ENCODE results near the gene TBX10.

GRCh38 chr11:67593565-67593905, 46.0 kb downstream of the TBX10 start:
- no peak for TF ChIP-seq CTCF (IDR thresholded peaks at IDR 0.05; ENCODE audit: insufficient read depth, low read length, poor library complexity, severe bottlenecking)
- TF ChIP-seq EZH2phosphoT487 (conservative IDR thresholded peaks at IDR 0.05; ENCODE audit: low read length): no peak
